ENCODE measurements around the gene ST6GALNAC6. TPM values are rescaled to one million over a fixed set of nuclear protein-coding genes. Genes with fewer than 3 reads are reported as not detected.
"Not testable (repeated sequence)": the region's sequence is repeated elsewhere in the genome, so short reads cannot be mapped to it uniquely, and the experiment has no call there.

The ST6GALNAC6 gene
- polyA plus RNA-seq, 4 donors = 41.4 to 53.1 (median 47.2) TPM

GRCh38 chr9:127876026-127876763 lies 23.2 kb downstream of the ST6GALNAC6 start:
- no peak for DNase-seq (ENCODE audit: low read depth in 4 of 4, low spot score in 2 of 4)

DNA sequence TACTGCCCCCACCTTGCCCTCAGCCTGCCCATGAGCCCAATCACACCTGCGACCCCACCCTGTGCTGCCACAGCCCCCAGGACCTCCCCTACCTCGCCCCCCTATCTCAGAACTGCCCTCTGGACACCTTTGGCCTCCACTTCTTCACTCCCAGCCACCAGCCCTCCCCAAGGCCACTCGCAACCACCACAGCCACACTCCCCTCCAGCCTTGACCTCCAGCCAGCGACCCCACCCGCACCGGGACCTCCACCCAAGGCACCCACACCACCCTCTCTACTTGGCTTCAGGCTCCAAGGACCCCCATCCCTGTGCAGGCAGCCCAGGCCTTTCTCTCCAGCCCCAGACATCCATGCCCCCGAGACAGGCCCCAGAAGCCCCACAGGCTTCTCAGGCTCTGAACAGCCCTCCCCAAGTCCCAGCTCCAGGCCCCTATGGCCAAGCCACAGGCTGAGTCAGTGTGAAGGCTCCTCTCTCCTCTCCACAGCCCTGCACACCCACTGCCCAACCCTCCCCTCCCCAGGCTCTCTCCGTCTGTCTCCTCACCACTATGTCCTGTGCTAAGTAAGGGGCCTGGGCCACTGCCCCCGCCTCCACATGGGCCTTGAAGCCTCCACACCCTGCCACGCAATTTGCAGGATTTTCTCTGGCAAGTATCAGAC lies 24.0 kb downstream of the ST6GALNAC6 start:
- no peak for DNase-seq (ENCODE audit: low read depth in 4 of 4, low spot score in 2 of 4)

GRCh38 chr9:127874301-127875221 lies 24.8 kb downstream of the ST6GALNAC6 start:
- no peak for DNase-seq (ENCODE audit: low read depth in 4 of 4, low spot score in 2 of 4)

GRCh38 chr9:127873886-127874285 lies 25.5 kb downstream of the ST6GALNAC6 start:
- no peak for DNase-seq (ENCODE audit: low read depth in 4 of 4, low spot score in 2 of 4)

DNA sequence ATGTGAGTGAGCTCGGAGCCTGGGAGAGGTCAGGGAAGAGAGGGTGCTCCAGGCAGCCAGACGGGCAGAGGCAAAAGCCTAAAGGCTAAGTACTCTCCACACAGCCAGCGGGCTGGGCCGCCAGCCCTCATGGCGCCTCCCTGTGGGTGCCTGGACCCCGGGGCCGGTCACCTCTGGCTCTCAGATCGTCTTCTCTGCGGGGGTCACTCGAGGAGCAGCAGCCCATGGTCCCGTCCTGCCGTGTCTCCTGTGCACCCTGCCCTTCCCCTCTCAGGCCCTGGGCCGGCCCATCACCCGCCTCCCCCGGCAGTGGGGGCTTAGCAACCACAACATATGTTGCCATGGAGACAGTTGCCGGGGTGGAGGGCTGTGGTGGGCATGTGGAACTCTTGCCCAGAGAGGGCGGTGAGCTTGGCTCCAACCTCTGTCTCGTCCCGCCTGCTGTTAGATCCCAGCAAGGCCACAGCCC lies 26.1 kb downstream of the ST6GALNAC6 start:
- DNase-seq (ENCODE audit: low read depth in 4 of 4, low spot score in 2 of 4) = no peak

GRCh38 chr9:127872369-127873222 lies 26.8 kb downstream of the ST6GALNAC6 start:
- DNase-seq (ENCODE audit: low read depth in 4 of 4, low spot score in 2 of 4) = no peak

DNA sequence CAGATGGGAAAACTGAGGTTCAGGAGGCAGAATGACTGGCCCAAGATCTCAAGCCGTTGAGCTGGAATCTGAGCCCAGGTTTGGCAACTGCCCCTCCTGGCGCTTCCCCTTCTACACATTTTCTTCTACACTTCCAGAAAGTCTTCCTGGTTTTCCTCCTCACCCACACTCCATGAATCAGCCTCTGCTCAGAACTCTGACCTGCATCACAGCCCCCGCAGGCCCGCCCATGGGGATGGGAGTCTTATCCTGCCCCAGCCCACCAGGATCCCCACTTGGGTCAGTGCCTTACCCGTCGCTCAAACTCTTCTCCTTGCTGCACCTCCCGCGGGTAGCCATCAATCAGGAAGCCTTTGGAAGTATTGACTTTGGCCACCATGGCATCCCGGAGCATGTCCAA lies 27.9 kb downstream of the ST6GALNAC6 start:
- no peak for DNase-seq (ENCODE audit: low read depth in 4 of 4, low spot score in 2 of 4)

DNA sequence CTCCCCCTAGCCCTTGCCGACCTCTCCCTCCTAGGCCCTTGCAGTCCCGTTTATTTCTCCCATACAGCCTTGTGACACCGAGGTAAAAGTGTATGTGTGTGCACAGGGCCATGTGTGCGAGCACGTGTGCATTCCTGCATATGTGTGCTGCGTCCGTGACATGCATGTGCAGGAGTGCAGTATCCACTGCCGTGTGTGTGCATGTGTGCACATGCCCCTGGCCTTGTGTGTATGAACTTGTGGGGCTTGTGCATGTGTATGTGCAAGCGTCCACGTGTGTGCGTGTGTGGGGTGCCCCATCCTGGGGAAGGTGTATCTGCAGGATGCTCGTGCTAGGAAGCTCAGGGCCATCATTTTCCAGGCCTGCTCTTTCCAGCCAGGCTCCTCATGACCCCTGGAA lies 28.5 kb downstream of the ST6GALNAC6 start:
- no peak for DNase-seq (ENCODE audit: low read depth in 4 of 4, low spot score in 2 of 4)

GRCh38 chr9:127870153-127870491 lies 29.3 kb downstream of the ST6GALNAC6 start:
- DNase-seq (ENCODE audit: low read depth in 4 of 4, low spot score in 2 of 4) = not testable (repeated sequence)

DNA sequence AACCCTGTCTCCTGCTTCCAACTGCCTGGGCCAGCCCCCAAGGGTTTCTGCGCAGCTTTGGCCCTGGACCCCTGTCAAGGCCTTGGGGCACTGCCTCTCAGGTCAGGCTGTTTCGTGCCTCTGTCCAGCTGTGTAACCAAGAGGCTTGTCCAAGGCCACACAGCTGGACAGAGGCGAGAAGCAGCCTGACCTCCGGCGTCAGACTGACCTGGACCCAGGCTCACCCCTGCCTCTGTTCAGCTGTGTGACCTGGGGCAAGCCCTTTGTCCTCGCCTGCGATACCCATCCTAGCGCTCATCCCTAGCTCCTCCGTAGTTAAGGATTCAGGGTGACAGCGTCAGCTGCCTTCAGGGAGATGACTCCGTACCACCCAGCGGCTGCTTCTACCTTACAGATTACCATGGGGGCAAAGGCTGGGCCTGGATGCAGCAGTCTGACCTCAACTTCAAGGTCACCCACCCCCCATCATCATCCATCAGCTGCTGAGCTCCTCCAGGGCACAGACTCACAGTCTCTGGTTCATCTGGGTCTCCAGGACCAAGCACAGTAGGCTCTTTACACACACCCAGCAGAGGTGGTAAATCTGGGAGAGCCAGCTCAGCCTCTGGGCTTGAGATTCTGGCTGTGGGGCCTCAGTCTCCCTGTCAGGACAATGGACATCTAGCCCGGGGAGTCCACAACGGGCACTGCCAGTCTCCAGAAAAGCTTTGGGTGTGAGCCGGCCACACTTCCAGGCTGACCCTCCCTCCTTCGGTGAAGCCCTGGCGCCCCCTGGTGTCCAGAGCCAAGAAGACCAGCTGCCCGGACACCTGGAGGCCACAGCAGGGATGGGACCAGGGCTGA lies 29.9 kb downstream of the ST6GALNAC6 start:
- peak in 2 of 4 donors; percentile 65 to 72 for DNase-seq (ENCODE audit: low read depth in 4 of 4, low spot score in 2 of 4)

DNA sequence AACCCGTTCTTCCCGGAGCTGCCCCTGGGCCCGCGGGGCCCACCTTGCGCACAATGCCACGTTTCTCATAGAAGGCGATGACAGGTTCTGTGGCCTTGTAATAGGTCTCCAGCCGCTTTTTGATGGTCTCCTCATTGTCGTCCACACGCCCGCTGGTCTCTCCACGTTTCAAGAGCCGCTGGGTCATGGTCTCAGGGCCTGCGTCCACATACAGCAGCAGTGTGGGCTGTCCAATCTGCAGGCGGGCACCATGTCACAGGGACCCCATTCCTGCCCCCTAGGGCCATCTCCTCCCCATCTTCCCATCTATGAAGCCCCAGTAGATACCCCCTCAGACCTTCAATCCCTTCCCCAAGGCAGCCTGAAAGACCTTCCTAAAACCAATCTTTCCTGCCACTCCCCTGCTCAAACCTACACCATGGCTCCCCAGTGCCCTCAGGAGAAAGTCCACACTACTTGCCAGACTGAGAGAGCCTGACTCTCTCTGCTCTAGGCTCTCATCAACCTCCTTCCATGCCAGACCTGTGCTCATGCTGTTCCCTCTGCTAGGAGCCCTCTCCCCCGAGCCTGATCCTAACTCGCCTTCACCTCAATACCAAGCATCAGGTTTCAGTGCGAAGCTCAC lies 31.0 kb downstream of the ST6GALNAC6 start:
- no peak for DNase-seq (ENCODE audit: low read depth in 4 of 4, low spot score in 2 of 4)

GRCh38 chr9:127867356-127868277 lies 31.8 kb downstream of the ST6GALNAC6 start:
- DNase-seq (ENCODE audit: low read depth in 4 of 4, low spot score in 2 of 4) = no peak

- DNase-seq (ENCODE audit: low read depth in 4 of 4, low spot score in 2 of 4) = no peak
Measured at GRCh38 chr9:127866535-127866934, 32.9 kb downstream of the ST6GALNAC6 start.

- no peak for DNase-seq (ENCODE audit: low read depth in 4 of 4, low spot score in 2 of 4)
Measured at GRCh38 chr9:127865645-127866464, 33.5 kb downstream of the ST6GALNAC6 start.

DNA sequence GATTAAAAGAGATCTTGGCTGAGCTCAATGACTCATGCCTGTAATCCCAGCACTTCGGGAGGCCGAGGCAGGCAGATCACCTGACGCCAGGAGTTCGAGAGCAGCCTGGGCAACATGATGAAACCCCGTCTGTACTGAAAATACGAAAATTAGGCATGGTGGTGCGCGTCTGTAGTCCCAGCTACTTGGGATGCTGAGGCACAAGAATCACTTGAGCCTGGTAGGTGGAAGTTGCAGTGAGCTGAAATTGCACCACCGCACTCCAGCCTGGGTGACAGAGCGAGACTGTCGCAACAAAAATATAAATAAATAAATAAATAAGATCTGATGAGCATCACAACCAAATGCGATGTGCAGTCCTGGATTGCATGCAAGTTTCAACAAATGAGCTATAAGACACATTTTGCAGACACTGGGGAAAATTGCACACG lies 36.2 kb downstream of the ST6GALNAC6 start:
- DNase-seq (ENCODE audit: low read depth in 4 of 4, low spot score in 2 of 4) = no peak

GRCh38 chr9:127862075-127863011 lies 37.1 kb downstream of the ST6GALNAC6 start:
- no peak for DNase-seq (ENCODE audit: low read depth in 4 of 4, low spot score in 2 of 4)

Measured in left renal cortex interstitium (tissue), 4 donors.